GM19240 (cell line): ENCODE results near the gene GEMIN7.

ENCODE experiments used
- DNase-seq: peaks from one replicate; pipeline ENCODE4 v3.0.0; 2011; ENCODE audit warnings: low spot score; ENCODE audit not compliant: insufficient read length

The GEMIN7 gene

GRCh38 chr19:45126654-45127053 lies 47.6 kb downstream of the GEMIN7 start:
- DNase-seq = no peak

GRCh38 chr19:45128146-45128545 lies 49.1 kb downstream of the GEMIN7 start:
- no peak for DNase-seq

- DNase-seq = no peak
Observed at GRCh38 chr19:45128806-45129205, 49.7 kb downstream of the GEMIN7 start.

GRCh38 chr19:45130236-45130635 lies 51.2 kb downstream of the GEMIN7 start:
- no peak for DNase-seq

GRCh38 chr19:45130888-45131615 lies 52.0 kb downstream of the GEMIN7 start:
- DNase-seq = no peak

- no peak for DNase-seq
Observed at GRCh38 chr19:45133661-45134060, 54.6 kb downstream of the GEMIN7 start.

- DNase-seq = no peak
Observed at GRCh38 chr19:45135176-45135885, 56.3 kb downstream of the GEMIN7 start.

- DNase-seq = peak; percentile 77
Observed at GRCh38 chr19:45136507-45137178, 57.6 kb downstream of the GEMIN7 start.

GRCh38 chr19:45137179-45137761 lies 58.2 kb downstream of the GEMIN7 start:
- DNase-seq = peak; percentile 92

- no peak for DNase-seq
Observed at GRCh38 chr19:45138303-45138751, 59.3 kb downstream of the GEMIN7 start.

GRCh38 chr19:45139286-45140143 lies 60.5 kb downstream of the GEMIN7 start:
- DNase-seq = no peak

GRCh38 chr19:45140144-45140503 lies 61.1 kb downstream of the GEMIN7 start:
- DNase-seq = no peak

- DNase-seq = no peak
Observed at GRCh38 chr19:45140533-45140932, 61.5 kb downstream of the GEMIN7 start.
